Osteoblast (primary cell): ENCODE results near the gene NEB. TPM values are rescaled to one million over a fixed set of nuclear protein-coding genes. Genes with fewer than 3 reads are reported as not detected.

Experiments used
- DNase-seq: peaks from one replicate; pipeline ENCODE4 v3.0.0; 2011; ENCODE audit warnings: low spot score, mixed read lengths; ENCODE audit not compliant: insufficient read length; ENCODE audit errors: missing footprints
- H2AFZ ChIP-seq: 2 replicates; pipeline ENCODE4 v1.6.0; 2011; ENCODE audit warnings: mild to moderate bottlenecking, low read length
- H3K27ac ChIP-seq: 2 replicates; pipeline ENCODE4 v1.5.1; 2011; ENCODE audit warnings: mild to moderate bottlenecking, low read depth, low read length, moderate library complexity
- H3K27me3 ChIP-seq: 2 replicates; pipeline ENCODE4 v1.6.0; 2012; ENCODE audit warnings: mild to moderate bottlenecking, control low read depth, inconsistent platforms, low read length, moderate library complexity; ENCODE audit not compliant: insufficient read depth
- H3K36me3 ChIP-seq: 2 replicates; pipeline ENCODE4 v1.5.1; 2011; ENCODE audit warnings: mild to moderate bottlenecking, low read length, control low read depth, moderate library complexity; ENCODE audit not compliant: insufficient read depth
- H3K4me1 ChIP-seq: 2 replicates; pipeline ENCODE4 v1.5.1; 2011; ENCODE audit warnings: mild to moderate bottlenecking, low read length, control low read depth, moderate library complexity; ENCODE audit not compliant: insufficient read depth
- H3K4me2 ChIP-seq: 2 replicates; pipeline ENCODE4 v1.6.0; 2011; ENCODE audit warnings: mild to moderate bottlenecking, low read length; ENCODE audit not compliant: insufficient read depth
- H3K4me3 ChIP-seq: fragments of 200-600 bp; sonication (generic); 3 replicates; pipeline ENCODE4 v1.5.1; 2012; ENCODE audit warnings: mild to moderate bottlenecking, low read length, inconsistent platforms; ENCODE audit not compliant: insufficient read depth
- H3K79me2 ChIP-seq: 2 replicates; pipeline ENCODE4 v1.6.0; 2012; ENCODE audit warnings: mild to moderate bottlenecking, low read length, control low read depth, inconsistent platforms; ENCODE audit not compliant: insufficient read depth
- H3K9me3 ChIP-seq: 2 replicates; pipeline ENCODE4 v1.5.1; 2011; ENCODE audit warnings: low read depth, low read length, control low read depth
- H4K20me1 ChIP-seq: 2 replicates; pipeline ENCODE4 v1.6.0; 2012; ENCODE audit warnings: mild to moderate bottlenecking, low read length, control low read depth; ENCODE audit not compliant: insufficient read depth
- CTCF ChIP-seq: IDR thresholded peaks from 2 replicates; pipeline ENCODE4 v1.5.1; 2011; ENCODE audit warnings: mild to moderate bottlenecking, low read depth, low read length, moderate library complexity; ENCODE audit errors: extremely low read depth
- total RNA-seq: library from RNA; depleted of rRNA; stranded (reverse); fragments of >200 nt; gene quantifications from 2 replicates; pipeline ENCODE4 v1.2.3, GENCODE V29; 2012

The NEB gene
- total RNA-seq, 1 donor = 0.36 TPM

- H3K27ac ChIP-seq = no peak overlapping the region
- H3K4me1 ChIP-seq = peaks cover 6% of the 10 kb centered on the region
- no peak for TF ChIP-seq CTCF
- no peaks in the 10 kb centered on the region for H3K79me2 ChIP-seq
- no peaks in the 10 kb centered on the region for H3K27me3 ChIP-seq
- H3K36me3 ChIP-seq = no peaks in the 10 kb centered on the region
- DNase-seq = no peak
- H4K20me1 ChIP-seq = no peaks in the 10 kb centered on the region
- no peak overlapping the region for H2AFZ ChIP-seq
- H3K4me2 ChIP-seq = no peak overlapping the region
- no peaks in the 10 kb centered on the region for H3K9me3 ChIP-seq
- H3K4me3 ChIP-seq = no peak overlapping the region
Measured at GRCh38 chr2:151765760-151766410, 31.6 kb upstream of the NEB start.

GRCh38 chr2:151762694-151763093 is 28.4 kb upstream of the NEB start:
- peaks cover 6% of the 10 kb centered on the region for H3K4me1 ChIP-seq
- no peak overlapping the region for H3K4me3 ChIP-seq
- no peak for DNase-seq
- no peaks in the 10 kb centered on the region for H3K27me3 ChIP-seq
- no peak for TF ChIP-seq CTCF
- H3K79me2 ChIP-seq = no peaks in the 10 kb centered on the region
- H3K9me3 ChIP-seq = no peaks in the 10 kb centered on the region
- H3K36me3 ChIP-seq = no peaks in the 10 kb centered on the region
- H4K20me1 ChIP-seq = no peaks in the 10 kb centered on the region
- H2AFZ ChIP-seq = no peak overlapping the region
- no peak overlapping the region for H3K27ac ChIP-seq
- H3K4me2 ChIP-seq = no peak overlapping the region

- Histone ChIP-seq H4K20me1 (no peaks in the 10 kb centered on the region), H3K9me3 (no peaks in the 10 kb centered on the region), H3K4me2 (no peak overlapping the region), H3K27ac (no peak overlapping the region), H3K79me2 (no peaks in the 10 kb centered on the region), H2AFZ (no peak overlapping the region), H3K4me1 (peaks cover 6% of the 10 kb centered on the region), H3K36me3 (no peaks in the 10 kb centered on the region), H3K4me3 (no peak overlapping the region), H3K27me3 (no peaks in the 10 kb centered on the region)
- DNase-seq = no peak
- TF ChIP-seq CTCF = no peak
Measured at GRCh38 chr2:151761687-151762086, 27.4 kb upstream of the NEB start.

- Histone ChIP-seq H3K9me3 (no peaks in the 10 kb centered on the region), H4K20me1 (no peaks in the 10 kb centered on the region), H3K4me1 (peaks cover 1% of the 10 kb centered on the region), H3K27ac (no peak overlapping the region), H2AFZ (no peak overlapping the region), H3K27me3 (no peaks in the 10 kb centered on the region), H3K4me3 (no peak overlapping the region), H3K79me2 (no peaks in the 10 kb centered on the region), H3K4me2 (no peak overlapping the region), H3K36me3 (no peaks in the 10 kb centered on the region)
- no peak for TF ChIP-seq CTCF
- DNase-seq = no peak
Measured at GRCh38 chr2:151761193-151761592, 26.9 kb upstream of the NEB start.
